Glutamatergic neuron (in vitro differentiated cells): ENCODE results near the gene CDH9. TPM values are rescaled to one million over a fixed set of nuclear protein-coding genes. Genes with fewer than 3 reads are reported as not detected.

Experiments
- DNase-seq: peaks from one replicate; pipeline ENCODE4 v3.0.0; 2022
- H3K27ac Mint-ChIP-seq: one replicate; pipeline ENCODE4 v1.8.0; 2020; ENCODE audit warnings: mild to moderate bottlenecking, mixed read lengths, inconsistent platforms; ENCODE audit not compliant: unreplicated experiment
- H3K27me3 Mint-ChIP-seq: one replicate; pipeline ENCODE4 v1.8.0; 2020; ENCODE audit warnings: mild to moderate bottlenecking, moderate library complexity, mixed read lengths, inconsistent platforms; ENCODE audit not compliant: unreplicated experiment
- H3K36me3 Mint-ChIP-seq: one replicate; pipeline ENCODE4 v1.8.0; 2020; ENCODE audit warnings: mild to moderate bottlenecking, mixed read lengths, inconsistent platforms; ENCODE audit not compliant: unreplicated experiment
- H3K4me1 Mint-ChIP-seq: one replicate; pipeline ENCODE4 v1.8.0; 2020; ENCODE audit warnings: mild to moderate bottlenecking, low read depth, mixed read lengths, inconsistent platforms; ENCODE audit not compliant: unreplicated experiment
- H3K4me3 Mint-ChIP-seq: one replicate; pipeline ENCODE4 v1.8.0; 2020; ENCODE audit warnings: mild to moderate bottlenecking, mixed read lengths, inconsistent platforms; ENCODE audit not compliant: unreplicated experiment
- H3K9me3 Mint-ChIP-seq: one replicate; pipeline ENCODE4 v1.8.0; 2020; ENCODE audit warnings: mild to moderate bottlenecking, moderate library complexity, mixed read lengths, inconsistent platforms; ENCODE audit not compliant: unreplicated experiment
- CTCF ChIP-seq: fragments of 200-600 bp; sonication (generic); IDR thresholded peaks from one replicate; pipeline ENCODE4 v1.5.0; 2021; ENCODE audit not compliant: partially characterized antibody, unreplicated experiment
- total RNA-seq: library from RNA; stranded (reverse); fragmentation: NEBNext Ultra II Directional; extraction: Animal tissue kit (Norgen Biotek cat#: 25700); gene quantifications from one replicate; pipeline ENCODE4 v1.2.1, GENCODE V29; 2021; ENCODE audit not compliant: unreplicated experiment

Gene CDH9
- total RNA-seq, 1 donor from 2014 or later = 3.6 TPM

- peaks cover 2% of the 10 kb centered on the region for H3K9me3 Mint-ChIP-seq
- DNase-seq = no peak
- no peak overlapping the region for H3K27ac Mint-ChIP-seq
- no peak overlapping the region for H3K4me3 Mint-ChIP-seq
- H3K4me1 Mint-ChIP-seq = no peaks in the 10 kb centered on the region
- no peaks in the 10 kb centered on the region for H3K27me3 Mint-ChIP-seq
- TF ChIP-seq CTCF = no peak
- H3K36me3 Mint-ChIP-seq = no peaks in the 10 kb centered on the region
Measured at GRCh38 chr5:26981750-26982149, 56.6 kb downstream of the CDH9 start.

- no peak for TF ChIP-seq CTCF
- H3K27me3 Mint-ChIP-seq = peaks cover 2% of the 10 kb centered on the region
- H3K36me3 Mint-ChIP-seq = no peaks in the 10 kb centered on the region
- H3K27ac Mint-ChIP-seq = no peak overlapping the region
- no peaks in the 10 kb centered on the region for H3K4me1 Mint-ChIP-seq
- no peak for DNase-seq
- H3K4me3 Mint-ChIP-seq = no peak overlapping the region
- H3K9me3 Mint-ChIP-seq = no peaks in the 10 kb centered on the region
Measured at GRCh38 chr5:26959290-26959689, 79.1 kb downstream of the CDH9 start.

GRCh38 chr5:26955161-26955560, 83.2 kb downstream of the CDH9 start:
- Mint-ChIP-seq H3K36me3 (no peaks in the 10 kb centered on the region), H3K27me3 (peaks cover 2% of the 10 kb centered on the region), H3K9me3 (no peaks in the 10 kb centered on the region), H3K4me3 (no peak overlapping the region), H3K27ac (no peak overlapping the region), H3K4me1 (no peaks in the 10 kb centered on the region)
- no peak for DNase-seq
- no peak for TF ChIP-seq CTCF

- Mint-ChIP-seq H3K9me3 (peaks cover 2% of the 10 kb centered on the region), H3K27ac (no peak overlapping the region), H3K4me3 (no peak overlapping the region), H3K27me3 (no peaks in the 10 kb centered on the region), H3K4me1 (no peaks in the 10 kb centered on the region), H3K36me3 (no peaks in the 10 kb centered on the region)
- TF ChIP-seq CTCF = no peak
- DNase-seq = no peak
Measured at GRCh38 chr5:26948921-26949320, 89.5 kb downstream of the CDH9 start.

GRCh38 chr5:26945901-26946300, 92.5 kb downstream of the CDH9 start:
- H3K9me3 Mint-ChIP-seq = peaks cover 2% of the 10 kb centered on the region
- no peak overlapping the region for H3K4me3 Mint-ChIP-seq
- no peak for DNase-seq
- H3K27ac Mint-ChIP-seq = no peak overlapping the region
- peaks cover 2% of the 10 kb centered on the region for H3K27me3 Mint-ChIP-seq
- H3K36me3 Mint-ChIP-seq = no peaks in the 10 kb centered on the region
- peaks cover 4% of the 10 kb centered on the region for H3K4me1 Mint-ChIP-seq
- TF ChIP-seq CTCF = no peak
